Measurements from ENCODE around the gene DNAI7.

DNA sequence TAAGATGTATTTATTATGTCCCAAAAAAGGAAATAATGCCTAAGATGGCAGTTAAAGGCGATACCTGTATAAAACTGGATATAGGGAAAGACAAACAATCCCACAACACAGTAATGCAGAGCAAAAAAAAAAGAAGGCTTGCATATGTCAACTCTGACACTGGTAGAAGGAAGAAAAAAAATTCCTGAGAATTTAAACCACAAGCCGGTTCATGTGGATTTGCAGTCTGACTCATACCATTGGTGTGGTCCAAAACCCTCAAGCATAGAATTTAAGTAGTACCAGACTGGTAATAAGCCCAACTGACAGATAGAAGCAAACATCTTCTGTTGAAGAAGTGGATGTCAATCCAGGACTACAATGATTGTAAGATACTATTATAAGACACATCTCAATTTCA lies 7.2 kb downstream of the DNAI7 start:
- TF ChIP-seq EZH2phosphoT487 (IDR thresholded peaks at IDR 0.05; ENCODE audit: borderline replicate concordance, low read depth), result no peak
- TF ChIP-seq JUND (IDR thresholded peaks at IDR 0.05), result peak; percentile 76
- TF ChIP-seq CTCF (IDR thresholded peaks at IDR 0.05), result no peak
- TF ChIP-seq NFIC (IDR thresholded peaks at IDR 0.05; ENCODE audit: borderline replicate concordance), result peak; percentile 28; the same call in 1 of the 2 replicates
- peak in 1 of 2 experiments; percentile 52; a peak in 1 of 4 replicates for TF ChIP-seq EP300 (IDR thresholded peaks at IDR 0.05; ENCODE audit: borderline replicate concordance in 1 of 2, low read depth in 1 of 2, low read length in 1 of 2)
- TF ChIP-seq, protein P1, sequence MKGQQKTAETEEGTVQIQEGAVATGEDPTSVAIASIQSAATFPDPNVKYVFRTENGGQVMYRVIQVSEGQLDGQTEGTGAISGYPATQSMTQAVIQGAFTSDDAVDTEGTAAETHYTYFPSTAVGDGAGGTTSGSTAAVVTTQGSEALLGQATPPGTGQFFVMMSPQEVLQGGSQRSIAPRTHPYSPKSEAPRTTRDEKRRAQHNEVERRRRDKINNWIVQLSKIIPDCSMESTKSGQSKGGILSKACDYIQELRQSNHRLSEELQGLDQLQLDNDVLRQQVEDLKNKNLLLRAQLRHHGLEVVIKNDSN (IDR thresholded peaks at IDR 0.05; ENCODE audit: borderline replicate concordance, low read depth), result no peak

Data from SK-N-SH (cell line).